Measurements from ENCODE around the gene KCNG2. TPM values are rescaled to one million over a fixed set of nuclear protein-coding genes. Genes with fewer than 3 reads are reported as not detected.

Gene KCNG2
- total RNA-seq, 1 donor from 2014 or later, result not detected

- Mint-ChIP-seq H3K4me1 (no peaks in the 10 kb centered on the region), H3K4me3 (no peak overlapping the region), H3K36me3 (ENCODE audit: low read depth) (no peaks in the 10 kb centered on the region), H3K27ac (ENCODE audit: unreplicated experiment) (no peak overlapping the region), H3K9me3 (peaks cover 7% of the 10 kb centered on the region), H3K27me3 (ENCODE audit: low read depth) (peaks cover 19% of the 10 kb centered on the region)
- TF ChIP-seq, protein P1, sequence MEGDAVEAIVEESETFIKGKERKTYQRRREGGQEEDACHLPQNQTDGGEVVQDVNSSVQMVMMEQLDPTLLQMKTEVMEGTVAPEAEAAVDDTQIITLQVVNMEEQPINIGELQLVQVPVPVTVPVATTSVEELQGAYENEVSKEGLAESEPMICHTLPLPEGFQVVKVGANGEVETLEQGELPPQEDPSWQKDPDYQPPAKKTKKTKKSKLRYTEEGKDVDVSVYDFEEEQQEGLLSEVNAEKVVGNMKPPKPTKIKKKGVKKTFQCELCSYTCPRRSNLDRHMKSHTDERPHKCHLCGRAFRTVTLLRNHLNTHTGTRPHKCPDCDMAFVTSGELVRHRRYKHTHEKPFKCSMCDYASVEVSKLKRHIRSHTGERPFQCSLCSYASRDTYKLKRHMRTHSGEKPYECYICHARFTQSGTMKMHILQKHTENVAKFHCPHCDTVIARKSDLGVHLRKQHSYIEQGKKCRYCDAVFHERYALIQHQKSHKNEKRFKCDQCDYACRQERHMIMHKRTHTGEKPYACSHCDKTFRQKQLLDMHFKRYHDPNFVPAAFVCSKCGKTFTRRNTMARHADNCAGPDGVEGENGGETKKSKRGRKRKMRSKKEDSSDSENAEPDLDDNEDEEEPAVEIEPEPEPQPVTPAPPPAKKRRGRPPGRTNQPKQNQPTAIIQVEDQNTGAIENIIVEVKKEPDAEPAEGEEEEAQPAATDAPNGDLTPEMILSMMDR (conservative IDR thresholded peaks at IDR 0.05), result no peak
- DNase-seq (ENCODE audit: low read depth, low spot score), result no peak
These were observed 24.7 kb upstream of the KCNG2 start for GRCh38 chr18:79772865-79773696.

DNA sequence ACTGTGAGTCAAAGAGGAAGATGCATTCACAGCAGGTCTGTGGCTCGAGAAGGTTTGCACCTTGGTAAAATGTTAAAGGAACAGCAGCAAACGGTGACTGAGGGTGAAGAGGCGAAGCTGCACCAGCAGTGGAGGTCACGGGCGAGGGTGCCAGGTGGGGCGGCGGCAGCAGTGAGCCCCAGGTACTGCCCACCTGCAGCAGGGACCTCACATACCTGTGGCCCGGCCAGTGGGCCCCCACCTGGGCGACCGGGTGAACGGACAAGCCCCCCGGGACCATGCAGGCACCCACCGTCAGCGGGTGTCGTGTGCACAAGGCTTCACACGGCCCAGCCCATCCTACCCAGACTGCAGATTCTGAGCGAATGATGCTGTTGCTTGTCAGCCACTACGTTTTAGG is 23.6 kb upstream of the KCNG2 start:
- peaks cover 4% of the 10 kb centered on the region for H3K9me3 Mint-ChIP-seq
- no peaks in the 10 kb centered on the region for H3K4me1 Mint-ChIP-seq
- TF ChIP-seq, protein P1 (conservative IDR thresholded peaks at IDR 0.05), result no peak
- no peaks in the 10 kb centered on the region for H3K36me3 Mint-ChIP-seq (ENCODE audit: low read depth)
- no peak overlapping the region for H3K27ac Mint-ChIP-seq (ENCODE audit: unreplicated experiment)
- H3K4me3 Mint-ChIP-seq, result no peak overlapping the region
- H3K27me3 Mint-ChIP-seq (ENCODE audit: low read depth), result peaks cover 19% of the 10 kb centered on the region
- DNase-seq (ENCODE audit: low read depth, low spot score), result no peak

GRCh38 chr18:79775441-79776221 is 22.1 kb upstream of the KCNG2 start:
- Mint-ChIP-seq H3K9me3 (peaks cover 4% of the 10 kb centered on the region), H3K27me3 (ENCODE audit: low read depth) (peaks cover 19% of the 10 kb centered on the region), H3K27ac (ENCODE audit: unreplicated experiment) (no peak overlapping the region), H3K4me3 (no peak overlapping the region), H3K4me1 (no peaks in the 10 kb centered on the region), H3K36me3 (ENCODE audit: low read depth) (no peaks in the 10 kb centered on the region)
- no peak for DNase-seq (ENCODE audit: low read depth, low spot score)
- TF ChIP-seq, protein P1 (conservative IDR thresholded peaks at IDR 0.05), result no peak

DNA sequence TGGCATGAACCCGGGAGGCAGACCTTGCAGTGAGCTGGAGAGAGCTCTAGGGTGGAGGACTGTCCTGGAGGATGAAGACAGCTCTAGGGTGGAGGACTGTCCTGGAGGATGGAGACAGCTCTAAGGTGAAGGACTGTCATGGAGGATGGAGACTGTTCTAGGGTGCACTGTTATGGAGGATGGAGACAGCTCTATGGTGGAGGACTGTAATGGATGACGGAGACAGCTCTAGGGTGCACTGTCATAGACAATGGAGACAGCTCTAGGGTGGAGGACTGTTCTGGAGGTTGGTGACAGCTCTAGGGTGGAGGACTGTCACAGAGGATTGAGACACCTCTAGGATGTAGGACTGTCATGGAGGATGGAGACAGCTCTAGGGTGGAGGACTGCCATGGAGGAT is 21.1 kb upstream of the KCNG2 start:
- TF ChIP-seq, protein P1 (conservative IDR thresholded peaks at IDR 0.05), result no peak
- Mint-ChIP-seq H3K27ac (ENCODE audit: unreplicated experiment) (no peak overlapping the region), H3K9me3 (peaks cover 4% of the 10 kb centered on the region), H3K4me3 (no peak overlapping the region), H3K4me1 (no peaks in the 10 kb centered on the region), H3K27me3 (ENCODE audit: low read depth) (peaks cover 19% of the 10 kb centered on the region), H3K36me3 (ENCODE audit: low read depth) (no peaks in the 10 kb centered on the region)
- DNase-seq (ENCODE audit: low read depth, low spot score), result no peak

GRCh38 chr18:79778291-79778791 is 19.4 kb upstream of the KCNG2 start:
- Mint-ChIP-seq H3K27me3 (ENCODE audit: low read depth) (peaks cover 21% of the 10 kb centered on the region), H3K27ac (ENCODE audit: unreplicated experiment) (no peak overlapping the region), H3K4me3 (no peak overlapping the region), H3K4me1 (no peaks in the 10 kb centered on the region), H3K36me3 (ENCODE audit: low read depth) (no peaks in the 10 kb centered on the region), H3K9me3 (peaks cover 4% of the 10 kb centered on the region)
- TF ChIP-seq, protein P1 (conservative IDR thresholded peaks at IDR 0.05), result no peak
- no peak for DNase-seq (ENCODE audit: low read depth, low spot score)
